GM19467 (cell line): ENCODE data around the gene IL4.

ENCODE experiments used
- ATAC-seq: cut with Tn5 transposase; IDR thresholded peaks from one replicate; pipeline ENCODE4 v1.9.1; 2021; ENCODE audit warnings: mild to moderate bottlenecking, moderate library complexity; ENCODE audit not compliant: unreplicated experiment

The IL4 gene

GRCh38 chr5:132657676-132658380 is 16.0 kb upstream of the IL4 start, which contains the start of gene IL13:
TSS of gene IL13 (plus strand) at chr5:132658173. CDS start at chr5:132658187, 14 bp downstream.
- no peak for ATAC-seq

- no peak for ATAC-seq
These were observed 15.1 kb upstream of the IL4 start for GRCh38 chr5:132658381-132659302.

DNA sequence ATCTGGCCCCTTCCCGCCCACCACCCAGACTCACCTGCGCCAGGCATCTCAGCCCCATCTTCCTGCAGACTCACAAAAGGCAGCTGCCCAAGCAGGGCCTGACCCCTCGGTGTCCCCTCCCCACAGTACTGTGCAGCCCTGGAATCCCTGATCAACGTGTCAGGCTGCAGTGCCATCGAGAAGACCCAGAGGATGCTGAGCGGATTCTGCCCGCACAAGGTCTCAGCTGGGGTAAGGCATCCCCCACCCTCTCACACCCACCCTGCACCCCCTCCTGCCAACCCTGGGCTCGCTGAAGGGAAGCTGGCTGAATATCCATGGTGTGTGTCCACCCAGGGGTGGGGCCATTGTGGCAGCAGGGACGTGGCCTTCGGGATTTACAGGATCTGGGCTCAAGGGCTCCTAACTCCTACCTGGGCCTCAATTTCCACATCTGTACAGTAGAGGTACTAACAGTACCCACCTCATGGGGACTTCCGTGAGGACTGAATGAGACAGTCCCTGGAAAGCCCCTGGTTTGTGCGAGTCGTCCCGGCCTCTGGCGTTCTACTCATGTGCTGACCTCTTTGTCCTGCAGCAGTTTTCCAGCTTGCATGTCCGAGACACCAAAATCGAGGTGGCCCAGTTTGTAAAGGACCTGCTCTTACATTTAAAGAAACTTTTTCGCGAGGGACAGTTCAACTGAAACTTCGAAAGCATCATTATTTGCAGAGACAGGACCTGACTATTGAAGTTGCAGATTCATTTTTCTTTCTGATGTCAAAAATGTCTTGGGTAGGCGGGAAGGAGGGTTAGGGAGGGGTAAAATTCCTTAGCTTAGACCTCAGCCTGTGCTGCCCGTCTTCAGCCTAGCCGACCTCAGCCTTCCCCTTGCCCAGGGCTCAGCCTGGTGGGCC is 13.9 kb upstream of the IL4 start:
- ATAC-seq = no peak

- ATAC-seq = no peak
These were observed 12.4 kb upstream of the IL4 start for GRCh38 chr5:132661231-132662003.

- ATAC-seq = no peak
These were observed 11.8 kb upstream of the IL4 start for GRCh38 chr5:132662004-132662401.

DNA sequence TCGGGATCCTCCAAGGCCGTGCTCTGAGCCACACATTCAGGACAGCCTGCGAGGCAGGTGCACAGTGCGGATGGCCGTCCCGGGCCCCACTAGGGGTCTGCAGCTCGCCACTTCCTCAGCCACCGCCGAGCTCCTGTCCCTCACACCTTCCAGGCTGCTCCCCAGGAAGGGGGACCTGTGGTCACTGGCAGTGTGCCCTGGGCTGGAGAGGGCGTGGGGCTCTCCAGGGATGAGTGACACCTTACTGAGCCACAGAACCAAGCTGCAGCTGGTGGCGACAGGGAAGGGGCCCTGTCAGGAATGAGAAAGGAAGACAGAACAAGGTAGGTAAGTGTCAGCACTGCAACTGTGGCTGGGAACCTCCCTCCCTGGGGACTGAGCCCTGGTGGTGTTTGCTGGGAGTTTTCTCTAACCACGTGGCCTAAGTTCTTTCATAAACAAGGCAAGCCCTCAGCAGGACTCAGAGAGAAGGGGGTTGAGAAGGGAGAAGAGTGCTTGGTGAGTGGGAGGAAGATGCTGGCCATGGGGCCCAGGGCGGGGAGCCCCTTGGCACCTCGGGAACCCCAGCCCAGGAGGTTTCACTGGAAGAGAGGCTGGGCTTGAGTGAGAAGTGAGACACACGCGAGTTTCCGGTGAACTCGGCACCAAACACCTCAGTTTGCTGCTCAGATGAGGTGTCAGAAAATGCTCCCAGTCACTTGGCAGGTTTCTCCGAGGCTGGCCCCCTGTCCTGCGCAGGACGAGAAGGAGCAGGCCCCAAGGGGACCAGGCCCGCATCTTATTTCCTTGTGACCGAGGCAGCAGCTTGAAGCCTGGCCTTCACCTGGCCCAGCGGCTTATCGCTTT is 10.6 kb upstream of the IL4 start:
- peak; percentile 54 for ATAC-seq

DNA sequence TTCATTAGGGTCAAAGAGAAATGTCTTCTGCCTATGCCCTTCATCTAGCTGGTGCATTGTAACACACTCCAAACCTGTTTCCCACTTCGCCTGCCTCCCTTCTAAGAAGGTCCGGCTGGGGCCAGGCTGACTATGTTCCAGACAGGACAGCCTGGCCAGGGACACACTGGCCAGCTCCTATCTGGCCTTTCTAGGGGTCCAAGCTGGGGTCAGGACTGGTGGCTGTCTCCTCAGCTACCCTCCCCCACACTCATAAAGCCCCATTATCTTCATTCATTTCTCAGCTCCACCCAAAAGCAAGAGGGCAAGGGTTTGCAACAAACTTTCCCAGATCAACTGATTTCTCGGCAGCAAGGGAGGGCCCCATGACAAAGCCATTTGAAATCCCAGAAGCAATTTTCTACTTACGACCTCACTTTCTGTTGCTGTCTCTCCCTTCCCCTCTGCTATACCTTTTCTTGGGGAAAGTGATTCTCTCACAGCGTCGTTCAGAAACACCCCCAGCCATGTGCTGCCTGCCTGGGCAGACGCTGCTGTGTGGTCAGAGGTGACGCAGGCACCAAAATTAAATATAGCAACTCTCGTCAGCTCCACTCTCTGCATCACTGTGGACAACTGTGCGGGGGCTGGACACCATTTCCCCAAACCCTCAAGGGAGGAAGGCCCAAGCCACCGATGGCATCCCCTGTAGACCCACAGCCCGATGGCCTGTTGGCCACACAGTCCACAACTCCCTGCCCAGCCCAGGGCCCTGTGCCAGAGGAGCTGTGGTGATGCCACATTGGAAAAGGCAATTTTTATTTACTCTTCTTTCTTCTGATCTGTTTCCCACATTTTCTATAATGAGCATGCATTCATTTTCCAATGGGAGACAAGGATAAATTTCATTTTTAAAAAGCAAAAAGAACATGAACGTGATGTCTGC is 9.8 kb upstream of the IL4 start:
- ATAC-seq = peak; percentile 45

- no peak for ATAC-seq
These were observed 9.0 kb upstream of the IL4 start for GRCh38 chr5:132664696-132665209.

- ATAC-seq = no peak
These were observed 8.2 kb upstream of the IL4 start for GRCh38 chr5:132665574-132666080.

- ATAC-seq = no peak
These were observed 7.3 kb upstream of the IL4 start for GRCh38 chr5:132666310-132667123.

DNA sequence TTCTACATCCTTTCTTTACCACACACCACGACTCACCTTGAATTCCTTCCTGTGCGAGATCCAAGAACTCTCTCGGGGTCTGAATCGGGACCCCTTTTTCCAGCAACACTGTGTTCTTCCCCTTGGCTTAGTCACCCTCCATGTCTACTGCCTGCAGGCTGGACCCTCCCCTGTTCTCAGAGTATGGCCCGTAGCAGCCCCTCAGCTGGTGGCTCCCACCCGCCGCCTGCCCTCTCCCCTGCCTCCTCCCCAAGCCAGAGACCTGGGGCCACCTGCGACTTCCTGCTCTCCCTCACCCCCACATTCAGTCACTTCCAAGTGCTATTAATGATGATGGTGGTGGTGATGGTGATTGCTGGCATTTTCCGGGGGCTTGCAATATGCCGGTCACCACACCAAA is 6.5 kb upstream of the IL4 start:
- no peak for ATAC-seq

DNA sequence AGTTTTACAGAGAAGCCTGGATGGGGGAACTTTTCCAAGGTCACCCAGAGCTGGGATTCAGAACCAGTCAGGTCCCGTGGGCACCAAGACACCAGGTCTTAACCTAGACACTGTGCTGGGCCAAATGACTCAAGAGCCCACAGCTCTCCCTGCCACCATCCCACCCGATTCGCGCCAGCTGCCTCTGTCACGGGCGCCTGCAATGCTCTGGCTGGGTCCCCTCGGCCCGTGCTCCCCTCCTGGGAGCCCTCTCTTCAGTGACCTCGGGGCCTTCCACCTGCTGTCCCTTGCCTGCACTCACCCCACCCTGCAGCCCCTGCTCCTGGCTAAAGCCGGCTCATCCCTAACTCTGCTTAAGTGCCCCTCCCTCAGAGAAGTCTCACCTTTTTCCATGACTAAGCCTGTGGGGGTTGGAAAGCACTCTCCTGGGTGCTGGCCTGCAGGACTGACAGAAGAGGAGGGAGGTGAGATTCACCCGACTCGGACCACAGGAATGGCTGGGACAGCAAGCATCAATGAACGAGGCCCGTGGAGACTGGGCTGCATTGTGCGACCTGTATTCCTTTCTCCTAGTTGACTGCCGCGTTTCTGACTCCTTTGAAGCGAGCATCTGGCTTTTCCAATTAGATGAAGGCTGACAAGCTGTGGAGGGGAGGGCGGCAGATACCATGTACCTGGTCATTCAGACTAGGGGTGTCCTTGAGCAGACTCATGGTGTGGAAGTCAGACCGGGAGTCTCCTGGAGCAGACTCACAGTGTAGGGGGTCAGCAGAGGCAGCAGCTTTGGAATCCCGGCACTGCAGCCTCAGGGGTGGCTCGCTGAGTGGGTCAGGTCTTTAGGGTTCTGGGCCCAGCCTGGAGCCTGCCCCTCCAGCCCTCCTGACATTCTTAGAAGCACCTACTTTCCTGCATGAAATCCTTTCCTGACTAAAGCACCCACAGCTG is 5.8 kb upstream of the IL4 start:
- ATAC-seq = no peak

GRCh38 chr5:132668706-132669454 is 4.9 kb upstream of the IL4 start:
- no peak for ATAC-seq

DNA sequence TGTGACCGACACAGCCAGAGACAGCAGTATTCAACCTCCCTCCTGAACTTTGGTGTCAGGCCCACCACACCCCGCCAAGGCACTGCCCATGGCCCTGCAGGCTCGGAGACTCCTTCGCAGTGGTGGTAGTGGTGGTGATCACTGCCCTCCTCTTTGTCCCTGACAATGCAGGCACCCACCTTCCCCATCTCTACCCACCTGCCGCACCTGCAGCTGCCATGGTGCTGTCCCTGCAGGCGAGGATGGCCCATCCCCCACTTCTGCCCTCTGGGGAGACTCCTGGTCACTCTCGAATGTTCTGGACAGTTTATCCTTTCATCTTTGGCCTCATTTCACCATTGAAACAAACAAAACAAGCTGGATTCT is 4.4 kb upstream of the IL4 start:
- no peak for ATAC-seq
